ENCODE results near the gene ARSJ.

DNA sequence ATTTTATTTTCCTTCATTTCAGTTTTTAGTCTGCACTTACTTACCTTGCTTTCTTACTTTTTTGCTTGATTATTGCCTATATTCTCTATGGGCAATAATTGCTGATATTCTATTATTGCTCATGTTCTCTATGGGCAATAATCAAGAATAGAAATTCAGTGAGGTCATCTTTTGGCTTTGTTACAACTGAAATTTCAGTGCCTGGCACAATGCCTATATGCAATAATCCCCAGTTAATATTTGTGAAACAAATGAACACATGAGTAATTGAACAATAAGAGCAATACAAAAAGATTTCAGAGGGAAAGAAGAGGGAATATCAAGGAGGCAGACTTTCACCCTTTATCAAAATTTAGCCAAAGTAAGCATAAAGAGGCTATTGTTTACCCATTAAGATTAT is 48.6 kb upstream of the ARSJ start:
- no peak for TF ChIP-seq POLR2A (IDR thresholded peaks at IDR 0.05)
- TF ChIP-seq, protein P1, sequence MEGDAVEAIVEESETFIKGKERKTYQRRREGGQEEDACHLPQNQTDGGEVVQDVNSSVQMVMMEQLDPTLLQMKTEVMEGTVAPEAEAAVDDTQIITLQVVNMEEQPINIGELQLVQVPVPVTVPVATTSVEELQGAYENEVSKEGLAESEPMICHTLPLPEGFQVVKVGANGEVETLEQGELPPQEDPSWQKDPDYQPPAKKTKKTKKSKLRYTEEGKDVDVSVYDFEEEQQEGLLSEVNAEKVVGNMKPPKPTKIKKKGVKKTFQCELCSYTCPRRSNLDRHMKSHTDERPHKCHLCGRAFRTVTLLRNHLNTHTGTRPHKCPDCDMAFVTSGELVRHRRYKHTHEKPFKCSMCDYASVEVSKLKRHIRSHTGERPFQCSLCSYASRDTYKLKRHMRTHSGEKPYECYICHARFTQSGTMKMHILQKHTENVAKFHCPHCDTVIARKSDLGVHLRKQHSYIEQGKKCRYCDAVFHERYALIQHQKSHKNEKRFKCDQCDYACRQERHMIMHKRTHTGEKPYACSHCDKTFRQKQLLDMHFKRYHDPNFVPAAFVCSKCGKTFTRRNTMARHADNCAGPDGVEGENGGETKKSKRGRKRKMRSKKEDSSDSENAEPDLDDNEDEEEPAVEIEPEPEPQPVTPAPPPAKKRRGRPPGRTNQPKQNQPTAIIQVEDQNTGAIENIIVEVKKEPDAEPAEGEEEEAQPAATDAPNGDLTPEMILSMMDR (IDR thresholded peaks at IDR 0.05 in 8 of 11, conservative IDR thresholded peaks at IDR 0.05 in 3 of 11), result no peak

Data from spleen (tissue), 7 donors.